ENCODE results near the gene NACA2.
A peak's percentile ranks its signal among the peaks of the same experiment; 100 is the strongest.
"Not testable (repeated sequence)": the region's sequence is repeated elsewhere in the genome, so short reads cannot be mapped to it uniquely, and the experiment has no call there.

The NACA2 gene

DNA sequence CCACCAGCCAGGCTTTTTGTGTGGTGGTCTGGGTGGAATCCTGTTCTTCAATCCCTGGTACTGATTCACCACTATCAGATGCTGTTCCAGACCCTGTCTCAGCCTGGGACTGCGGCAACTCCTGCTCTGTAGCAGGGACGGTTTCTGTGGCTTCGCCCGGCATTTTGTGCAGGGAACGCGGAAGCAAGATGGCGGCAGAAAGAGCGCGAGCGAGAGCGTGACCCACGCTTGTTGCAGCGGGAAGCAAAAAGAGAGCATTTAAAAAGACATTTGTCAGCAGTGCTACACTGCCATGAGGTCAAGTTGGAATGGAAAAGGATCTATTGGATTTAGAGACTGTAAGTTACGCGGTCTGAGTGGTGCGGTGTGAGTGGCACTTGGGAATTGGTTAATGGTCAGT, at the start of gene NACA2:
NACA2 (minus strand) TSS at position 202 of the 400 bp plus-strand sequence; CDS start at position 163, 39 bp downstream.
- DNase-seq: no peak

GRCh38 chr17:61639818-61640217, 48.8 kb upstream of the NACA2 start:
- DNase-seq: no peak

- no peak for DNase-seq
These were observed 47.1 kb upstream of the NACA2 start for GRCh38 chr17:61638087-61638486.

- peak; percentile 25 for DNase-seq
These were observed 45.0 kb upstream of the NACA2 start for GRCh38 chr17:61635913-61636432.

GRCh38 chr17:61634942-61635538, 44.0 kb upstream of the NACA2 start:
- no peak for DNase-seq

DNA sequence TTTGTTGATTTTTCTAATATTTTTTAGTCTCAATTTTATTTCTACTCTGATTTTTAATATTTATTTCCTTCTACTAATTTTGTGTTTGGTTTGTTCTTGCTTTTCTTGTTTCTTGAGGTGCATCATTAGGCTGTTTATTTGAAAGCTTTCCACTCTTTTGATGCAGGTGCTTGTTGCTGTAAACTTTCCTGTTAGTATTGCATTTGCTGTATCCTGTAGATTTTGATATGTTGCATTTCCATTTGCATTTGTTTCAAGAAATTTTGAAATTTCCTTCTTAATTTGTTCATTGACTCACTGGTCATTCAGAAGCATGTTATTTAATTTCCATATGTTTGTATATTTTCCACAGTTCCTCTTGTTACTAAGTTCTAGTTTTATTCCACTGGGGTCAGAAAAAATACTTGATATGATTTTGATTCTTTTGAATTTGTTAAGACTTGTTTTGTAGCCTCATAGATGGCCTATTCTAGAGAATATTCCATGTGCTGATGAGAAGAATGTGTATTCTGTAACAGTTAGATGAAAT, 43.1 kb upstream of the NACA2 start:
- no peak for DNase-seq

DNA sequence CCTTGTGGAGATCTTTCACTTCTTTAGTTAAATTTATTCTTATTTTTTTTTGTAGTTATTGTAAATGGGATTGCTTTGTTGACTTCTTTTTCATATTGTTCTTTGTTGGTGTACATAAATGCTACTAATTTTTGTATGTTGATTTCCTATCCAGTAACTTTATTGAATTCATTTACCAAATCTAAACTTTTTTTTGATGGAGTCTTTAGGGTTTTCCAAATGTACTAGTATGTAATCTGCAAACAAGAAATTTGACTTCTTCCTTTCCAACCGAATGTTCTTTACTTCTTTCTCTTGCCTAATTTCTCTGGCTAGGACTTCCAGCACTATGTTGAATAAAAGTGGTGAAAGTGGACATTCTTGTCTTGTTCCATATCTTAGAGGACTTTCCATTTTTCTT, 41.8 kb upstream of the NACA2 start:
- no peak for DNase-seq

GRCh38 chr17:61631800-61632199, 40.8 kb upstream of the NACA2 start:
- no peak for DNase-seq

GRCh38 chr17:61628158-61628557, 37.1 kb upstream of the NACA2 start:
- not testable (repeated sequence) for DNase-seq

- no peak for DNase-seq
These were observed 36.6 kb upstream of the NACA2 start for GRCh38 chr17:61627658-61628057.

DNA sequence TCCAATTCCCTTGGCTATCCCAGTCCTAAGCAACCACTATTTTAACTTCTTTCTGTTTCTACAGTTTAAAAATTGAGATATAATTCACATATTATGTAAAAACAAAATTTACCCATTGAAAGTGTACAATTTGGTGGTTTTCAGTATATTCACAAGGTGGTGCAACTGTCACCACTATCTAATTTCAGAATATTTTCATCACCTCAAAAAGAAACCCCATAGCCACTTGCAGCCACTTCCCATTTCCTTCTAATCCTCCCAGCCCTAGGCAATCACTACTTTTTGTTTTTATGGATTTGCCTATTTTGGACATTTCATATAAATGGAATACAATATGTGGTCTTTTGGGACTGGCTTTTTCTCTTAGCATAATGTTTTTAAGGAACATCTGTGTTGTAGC, 36.1 kb upstream of the NACA2 start:
- DNase-seq: no peak

DNA sequence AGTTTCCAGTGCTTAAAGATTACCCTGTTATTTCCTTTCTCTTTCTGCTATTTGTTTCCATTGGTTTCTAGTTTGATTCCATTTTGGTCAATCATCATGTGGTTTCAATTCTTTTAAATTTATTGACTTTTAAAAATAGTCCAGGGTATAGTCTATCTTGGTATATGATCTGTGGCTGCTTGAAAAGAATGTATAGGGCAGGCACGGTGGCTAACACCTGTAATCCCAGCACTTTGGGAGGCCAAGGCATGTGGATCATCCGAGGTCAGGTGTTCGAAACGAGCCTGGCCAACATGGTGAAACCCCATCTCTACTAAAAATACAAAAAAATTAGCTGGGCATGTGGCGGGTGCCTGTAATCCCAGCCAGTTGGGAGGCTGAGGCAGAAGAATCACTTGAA, 34.5 kb upstream of the NACA2 start:
- no peak for DNase-seq

DNA sequence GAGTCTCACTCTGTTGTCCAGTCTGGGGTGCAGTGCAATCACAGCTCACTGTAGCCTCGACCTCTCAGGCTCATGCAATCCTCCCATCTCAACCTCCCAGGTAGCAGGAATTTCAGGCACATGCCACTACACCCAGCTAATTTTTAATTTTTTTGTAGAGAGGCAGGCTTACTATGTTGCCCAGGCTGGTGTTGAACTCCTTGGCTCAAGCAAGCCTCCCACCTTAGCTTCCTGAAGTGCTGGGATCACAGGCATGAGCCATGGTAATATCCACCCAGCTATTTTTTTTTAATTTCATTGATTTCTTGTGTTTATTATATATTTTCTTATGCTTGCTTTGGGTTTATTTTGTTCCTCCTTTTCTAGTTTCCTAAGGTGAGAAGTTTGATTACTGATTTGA, 33.9 kb upstream of the NACA2 start:
- DNase-seq: no peak

DNA sequence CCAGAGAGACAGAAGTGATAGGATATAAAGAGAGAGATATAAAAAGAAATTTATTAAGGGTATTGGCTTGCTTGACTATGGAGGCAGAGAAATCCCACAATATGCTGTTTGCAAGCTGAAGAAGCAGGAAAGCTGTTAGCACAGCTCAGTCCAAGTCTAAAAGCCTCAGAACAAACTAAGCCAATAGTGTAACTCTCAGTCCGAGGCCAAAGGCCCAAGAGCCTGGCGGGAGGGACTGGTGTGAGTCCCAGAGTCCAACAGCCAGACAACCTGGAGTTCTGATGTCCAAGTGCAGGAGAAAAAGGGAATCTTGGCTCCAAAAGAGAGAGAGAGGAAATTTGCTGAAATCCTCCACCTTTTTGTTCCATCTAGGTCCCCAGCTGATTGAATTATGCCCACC, 30.3 kb upstream of the NACA2 start:
- no peak for DNase-seq

- no peak for DNase-seq
These were observed 28.9 kb upstream of the NACA2 start for GRCh38 chr17:61619953-61620352.

DNA sequence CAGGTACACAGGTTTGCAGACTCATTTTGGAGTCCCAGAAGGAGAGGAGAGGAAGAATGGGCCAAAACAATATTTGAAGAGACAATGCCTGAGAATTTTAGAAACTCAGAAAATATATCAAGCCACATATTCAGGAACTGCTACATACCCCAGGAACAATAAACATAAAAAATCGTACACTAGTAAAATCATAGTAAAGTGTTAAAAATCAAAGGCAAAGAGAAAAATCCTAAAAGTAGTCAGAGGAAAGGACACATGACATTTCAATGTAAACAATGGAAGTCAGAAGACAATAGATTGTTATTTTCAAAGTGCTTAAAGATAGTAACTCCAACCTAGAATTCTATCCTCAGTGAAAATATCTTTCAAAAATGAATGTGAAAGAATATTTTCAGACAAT, 28.5 kb upstream of the NACA2 start:
- no peak for DNase-seq

DNA sequence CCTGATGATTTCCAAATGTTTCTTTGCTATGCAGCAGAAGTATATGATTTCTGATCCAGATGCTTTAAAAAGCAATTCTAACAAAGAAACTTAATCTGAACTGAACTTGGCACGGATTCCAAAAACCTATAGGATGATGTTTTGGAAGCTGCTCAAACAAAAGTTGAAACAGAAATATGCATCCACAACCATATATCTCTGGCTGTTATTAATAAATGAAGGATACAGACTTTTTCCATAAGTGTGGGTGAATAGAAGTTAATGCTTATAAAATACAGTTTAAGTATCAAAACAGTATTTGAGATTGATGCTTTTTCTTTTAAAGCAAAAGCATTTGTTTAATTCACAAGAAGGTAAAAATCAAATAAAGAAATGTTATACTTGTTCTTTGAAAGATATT, 27.9 kb upstream of the NACA2 start:
- no peak for DNase-seq

GRCh38 chr17:61617330-61617729, 26.3 kb upstream of the NACA2 start:
- no peak for DNase-seq

DNA sequence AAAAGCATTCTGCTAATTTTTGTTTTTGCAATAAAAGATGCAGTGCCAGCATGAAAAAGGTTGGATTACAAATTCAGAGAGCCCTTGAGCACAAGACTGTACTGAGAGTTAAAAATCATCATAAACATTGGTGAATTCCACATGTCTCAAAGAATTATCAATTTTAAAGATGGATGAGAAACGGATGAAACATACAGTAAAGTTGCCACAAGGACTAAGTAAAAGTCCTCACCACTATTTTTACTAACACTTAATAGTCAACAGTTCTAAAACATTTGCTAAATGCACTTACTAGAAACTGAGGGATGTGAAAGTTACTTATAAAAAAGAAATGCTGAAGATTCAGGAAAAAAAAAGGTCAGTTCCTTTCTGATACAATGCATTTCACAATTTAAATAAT, 25.8 kb upstream of the NACA2 start:
- DNase-seq: no peak

DNA sequence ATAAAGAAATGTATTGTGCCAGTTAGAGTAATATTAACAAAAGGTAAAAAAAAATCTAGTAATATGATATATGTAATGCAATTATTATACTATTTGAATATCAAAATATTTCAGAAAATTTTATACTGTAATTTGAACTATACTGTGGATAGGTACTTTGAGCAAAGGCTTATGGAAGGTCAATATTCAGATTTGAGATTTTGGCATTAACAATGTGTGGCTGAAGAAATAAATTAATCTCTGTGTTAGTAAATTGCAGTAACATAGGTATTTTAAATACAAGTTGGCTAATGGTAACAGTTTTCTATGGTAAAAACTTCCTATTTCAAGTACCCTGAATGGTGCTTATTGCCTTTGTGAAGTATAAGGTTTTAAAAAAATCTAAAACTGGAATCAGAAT, 23.2 kb upstream of the NACA2 start:
- no peak for DNase-seq

GRCh38 chr17:61611323-61611722, 20.3 kb upstream of the NACA2 start:
- DNase-seq: no peak

DNA sequence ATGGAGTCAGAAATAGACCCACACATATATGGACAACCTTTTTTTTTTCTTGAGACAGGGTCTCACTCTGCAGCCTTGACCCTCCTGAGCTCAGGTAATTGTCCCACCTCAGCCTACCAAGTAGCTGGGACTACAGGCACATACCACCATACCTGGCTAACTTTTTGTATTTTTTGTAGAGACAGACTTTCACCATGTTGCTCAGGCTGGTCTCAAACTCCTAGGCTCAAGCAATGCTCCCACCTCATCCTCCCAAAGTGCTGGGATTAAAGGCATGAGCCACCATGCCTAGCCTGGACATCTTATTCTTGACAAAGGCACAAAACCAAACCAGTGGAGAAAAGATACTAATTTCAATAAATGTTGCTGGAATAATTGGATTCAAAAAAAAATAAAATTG, 14.7 kb upstream of the NACA2 start:
- DNase-seq: no peak

GRCh38 chr17:61601297-61601696, 10.3 kb upstream of the NACA2 start:
- no peak for DNase-seq

- DNase-seq: no peak
These were observed 9.6 kb upstream of the NACA2 start for GRCh38 chr17:61600621-61601020.

DNA sequence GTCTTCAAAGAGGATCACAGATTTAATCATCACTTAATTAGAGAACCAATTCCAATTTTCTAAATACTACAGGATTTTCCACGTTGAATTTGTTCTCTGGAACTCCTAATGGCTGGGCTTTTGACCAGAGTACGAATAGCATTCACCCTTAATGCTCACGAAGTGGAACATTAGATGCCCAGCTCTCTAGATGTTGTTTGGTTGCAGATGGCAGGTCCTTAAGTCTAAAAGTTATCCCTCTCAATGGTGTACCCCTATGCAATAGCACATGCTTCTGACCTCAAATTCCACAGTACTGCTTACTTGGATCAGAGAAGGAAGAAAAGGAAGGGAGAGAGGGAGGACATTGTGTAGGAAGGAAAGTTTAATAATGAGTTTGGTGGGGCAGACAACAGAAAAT, 8.6 kb upstream of the NACA2 start:
- DNase-seq: no peak

Measured in NK-92 treated with Interleukin-12 subunit alpha and Interleukin-12 subunit beta, amount 100 ng/mL, for 24 hours (cell line).